Measurements from ENCODE around the gene ACSS3.

ACSS3 gene

GRCh38 chr12:81222846-81223592, 145.1 kb downstream of the ACSS3 start:
- Histone ChIP-seq H2AFZ (ENCODE audit: low read length, unreplicated experiment) (no peak overlapping the region), H3K79me2 (ENCODE audit: control insufficient read depth, insufficient read depth, low read length, unreplicated experiment) (no peaks in the 10 kb centered on the region), H3K36me3 (ENCODE audit: insufficient read depth, low read length) (no peaks in the 10 kb centered on the region), H3K27me3 (ENCODE audit: insufficient read depth, low read length) (no peaks in the 10 kb centered on the region), H3K4me1 (ENCODE audit: control insufficient read depth, insufficient read depth, low read length, unreplicated experiment) (peaks cover 4% of the 10 kb centered on the region), H3K4me3 (ENCODE audit: low read depth, low read length) (no peak overlapping the region), H3K27ac (ENCODE audit: low read depth, low read length) (no peak overlapping the region)

GRCh38 chr12:81224626-81225025, 146.7 kb downstream of the ACSS3 start:
- Histone ChIP-seq H3K27ac (ENCODE audit: low read depth, low read length) (no peak overlapping the region), H3K4me3 (ENCODE audit: low read depth, low read length) (no peak overlapping the region), H3K79me2 (ENCODE audit: control insufficient read depth, insufficient read depth, low read length, unreplicated experiment) (no peaks in the 10 kb centered on the region), H3K27me3 (ENCODE audit: insufficient read depth, low read length) (no peaks in the 10 kb centered on the region), H3K4me1 (ENCODE audit: control insufficient read depth, insufficient read depth, low read length, unreplicated experiment) (peaks cover 4% of the 10 kb centered on the region), H2AFZ (ENCODE audit: low read length, unreplicated experiment) (no peak overlapping the region), H3K36me3 (ENCODE audit: insufficient read depth, low read length) (no peaks in the 10 kb centered on the region)

GRCh38 chr12:81229759-81230158, 151.9 kb downstream of the ACSS3 start:
- H3K27ac ChIP-seq (ENCODE audit: low read depth, low read length), result no peak overlapping the region
- H2AFZ ChIP-seq (ENCODE audit: low read length, unreplicated experiment), result no peak overlapping the region
- H3K36me3 ChIP-seq (ENCODE audit: insufficient read depth, low read length), result no peaks in the 10 kb centered on the region
- no peak overlapping the region for H3K4me3 ChIP-seq (ENCODE audit: low read depth, low read length)
- no peaks in the 10 kb centered on the region for H3K27me3 ChIP-seq (ENCODE audit: insufficient read depth, low read length)
- no peaks in the 10 kb centered on the region for H3K4me1 ChIP-seq (ENCODE audit: control insufficient read depth, insufficient read depth, low read length, unreplicated experiment)
- no peaks in the 10 kb centered on the region for H3K79me2 ChIP-seq (ENCODE audit: control insufficient read depth, insufficient read depth, low read length, unreplicated experiment)

- Histone ChIP-seq H3K36me3 (ENCODE audit: insufficient read depth, low read length) (no peaks in the 10 kb centered on the region), H3K27ac (ENCODE audit: low read depth, low read length) (no peak overlapping the region), H3K27me3 (ENCODE audit: insufficient read depth, low read length) (no peaks in the 10 kb centered on the region), H3K4me3 (ENCODE audit: low read depth, low read length) (no peak overlapping the region), H3K4me1 (ENCODE audit: control insufficient read depth, insufficient read depth, low read length, unreplicated experiment) (no peaks in the 10 kb centered on the region), H2AFZ (ENCODE audit: low read length, unreplicated experiment) (no peak overlapping the region), H3K79me2 (ENCODE audit: control insufficient read depth, insufficient read depth, low read length, unreplicated experiment) (no peaks in the 10 kb centered on the region)
Observed at GRCh38 chr12:81231574-81232368, 153.9 kb downstream of the ACSS3 start.

- H3K4me3 ChIP-seq (ENCODE audit: low read depth, low read length), result no peak overlapping the region
- H3K79me2 ChIP-seq (ENCODE audit: control insufficient read depth, insufficient read depth, low read length, unreplicated experiment), result no peaks in the 10 kb centered on the region
- H3K27ac ChIP-seq (ENCODE audit: low read depth, low read length), result no peak overlapping the region
Observed at GRCh38 chr12:81245458-81245857, 167.6 kb downstream of the ACSS3 start.

GRCh38 chr12:81245907-81246570, 168.2 kb downstream of the ACSS3 start:
- H3K27me3 ChIP-seq (ENCODE audit: insufficient read depth, low read length), result no peaks in the 10 kb centered on the region
- no peak overlapping the region for H3K27ac ChIP-seq (ENCODE audit: low read depth, low read length)
- H2AFZ ChIP-seq (ENCODE audit: low read length, unreplicated experiment), result no peak overlapping the region
- H3K4me3 ChIP-seq (ENCODE audit: low read depth, low read length), result no peak overlapping the region
- no peaks in the 10 kb centered on the region for H3K79me2 ChIP-seq (ENCODE audit: control insufficient read depth, insufficient read depth, low read length, unreplicated experiment)
- H3K4me1 ChIP-seq (ENCODE audit: control insufficient read depth, insufficient read depth, low read length, unreplicated experiment), result peaks cover 3% of the 10 kb centered on the region
- H3K36me3 ChIP-seq (ENCODE audit: insufficient read depth, low read length), result no peaks in the 10 kb centered on the region

More at GRCh38 chr12:81245458-81245857, 167.6 kb downstream of the ACSS3 start:
- H3K27me3 ChIP-seq (ENCODE audit: insufficient read depth, low read length), result no peaks in the 10 kb centered on the region
- no peak overlapping the region for H2AFZ ChIP-seq (ENCODE audit: low read length, unreplicated experiment)
- H3K36me3 ChIP-seq (ENCODE audit: insufficient read depth, low read length), result no peaks in the 10 kb centered on the region
- H3K4me1 ChIP-seq (ENCODE audit: control insufficient read depth, insufficient read depth, low read length, unreplicated experiment), result peaks cover 3% of the 10 kb centered on the region

GRCh38 chr12:81249976-81250375, 172.1 kb downstream of the ACSS3 start:
- Histone ChIP-seq H3K36me3 (ENCODE audit: insufficient read depth, low read length) (no peaks in the 10 kb centered on the region), H3K27me3 (ENCODE audit: insufficient read depth, low read length) (no peaks in the 10 kb centered on the region), H3K4me3 (ENCODE audit: low read depth, low read length) (no peak overlapping the region), H3K4me1 (ENCODE audit: control insufficient read depth, insufficient read depth, low read length, unreplicated experiment) (peaks cover 3% of the 10 kb centered on the region), H2AFZ (ENCODE audit: low read length, unreplicated experiment) (no peak overlapping the region), H3K79me2 (ENCODE audit: control insufficient read depth, insufficient read depth, low read length, unreplicated experiment) (no peaks in the 10 kb centered on the region), H3K27ac (ENCODE audit: low read depth, low read length) (no peak overlapping the region)

- Histone ChIP-seq H3K4me1 (ENCODE audit: control insufficient read depth, insufficient read depth, low read length, unreplicated experiment) (peaks cover 3% of the 10 kb centered on the region), H3K27ac (ENCODE audit: low read depth, low read length) (no peak overlapping the region), H3K4me3 (ENCODE audit: low read depth, low read length) (no peak overlapping the region), H3K27me3 (ENCODE audit: insufficient read depth, low read length) (no peaks in the 10 kb centered on the region), H2AFZ (ENCODE audit: low read length, unreplicated experiment) (no peak overlapping the region), H3K79me2 (ENCODE audit: control insufficient read depth, insufficient read depth, low read length, unreplicated experiment) (no peaks in the 10 kb centered on the region), H3K36me3 (ENCODE audit: insufficient read depth, low read length) (no peaks in the 10 kb centered on the region)
Observed at GRCh38 chr12:81252228-81252627, 174.3 kb downstream of the ACSS3 start.

GRCh38 chr12:81253360-81253759, 175.5 kb downstream of the ACSS3 start:
- H3K27me3 ChIP-seq (ENCODE audit: insufficient read depth, low read length), result no peaks in the 10 kb centered on the region
- no peak overlapping the region for H2AFZ ChIP-seq (ENCODE audit: low read length, unreplicated experiment)
- H3K36me3 ChIP-seq (ENCODE audit: insufficient read depth, low read length), result no peaks in the 10 kb centered on the region

GRCh38 chr12:81255456-81255855, 177.6 kb downstream of the ACSS3 start:
- no peaks in the 10 kb centered on the region for H3K4me1 ChIP-seq (ENCODE audit: control insufficient read depth, insufficient read depth, low read length, unreplicated experiment)
- no peak overlapping the region for H2AFZ ChIP-seq (ENCODE audit: low read length, unreplicated experiment)
- H3K79me2 ChIP-seq (ENCODE audit: control insufficient read depth, insufficient read depth, low read length, unreplicated experiment), result no peaks in the 10 kb centered on the region
- no peak overlapping the region for H3K4me3 ChIP-seq (ENCODE audit: low read depth, low read length)
- no peak overlapping the region for H3K27ac ChIP-seq (ENCODE audit: low read depth, low read length)
- H3K36me3 ChIP-seq (ENCODE audit: insufficient read depth, low read length), result no peaks in the 10 kb centered on the region
- H3K27me3 ChIP-seq (ENCODE audit: insufficient read depth, low read length), result no peaks in the 10 kb centered on the region

More at GRCh38 chr12:81253360-81253759, 175.5 kb downstream of the ACSS3 start:
- Histone ChIP-seq H3K79me2 (ENCODE audit: control insufficient read depth, insufficient read depth, low read length, unreplicated experiment) (no peaks in the 10 kb centered on the region), H3K27ac (ENCODE audit: low read depth, low read length) (no peak overlapping the region), H3K4me1 (ENCODE audit: control insufficient read depth, insufficient read depth, low read length, unreplicated experiment) (peaks cover 3% of the 10 kb centered on the region), H3K4me3 (ENCODE audit: low read depth, low read length) (no peak overlapping the region)
